A549 (cell line): ENCODE measurements around the gene RAP2A. TPM values are rescaled to one million over a fixed set of nuclear protein-coding genes. Genes with fewer than 3 reads are reported as not detected.

Experiments
- ATAC-seq, 2 experiments: fragments of 200-7000 bp in 1 of 2; fragments of >200 bp in 1 of 2; cut with Nextera tagmentation in 1 of 2; cut with Tn5 transposase in 1 of 2; 3 replicates each; pipeline versions ENCODE4 v1.8.0 to v1.9.1; 2018 to 2020; ENCODE audit warnings: mild to moderate bottlenecking in 1 of 2, moderate library complexity in 1 of 2
- CTCF ChIA-PET: fragments of 300-600 bp; sonication (Branson Sonifier 250); formaldehyde crosslinking; extraction: SDS; loops from one replicate; lab custom pipeline; 2021; ENCODE audit warnings: antibody characterized with exemption, inconsistent platforms; lab: Yijun Ruan, JAX
- POLR2A ChIA-PET: fragments of 350-600 bp; formaldehyde crosslinking; extraction: SDS; loops from one replicate; lab custom pipeline; 2021; ENCODE audit warnings: antibody characterized with exemption, inconsistent platforms; lab: Yijun Ruan, JAX
- DNase-seq, 2 experiments: peaks; one replicate each; pipeline versions ENCODE4 v3.0.0 to v3.0.0-alpha.2; 2011 to 2016; ENCODE audit warnings: low read depth in 1 of 2, low spot score in 1 of 2
- FAIRE-seq: peaks from 2 replicates; lab custom pipeline; 2011; peaks lifted over from hg19 to GRCh38; lab: Jason Lieb, UNC
- H3K27ac ChIP-seq, 2 experiments: fragments of >200 bp; sonication (Bioruptor Twin); formaldehyde crosslinking; 3 replicates each; pipeline ENCODE4 v1.5.1; 2016 to 2017
- H3K4me1 ChIP-seq: fragments of >200 bp; sonication (Bioruptor Twin); formaldehyde crosslinking; 3 replicates; pipeline ENCODE4 v1.6.1; 2016
- H3K4me2 ChIP-seq: fragments of >200 bp; sonication (Bioruptor Twin); formaldehyde crosslinking; 3 replicates; pipeline ENCODE4 v1.6.1; 2016
- H3K4me3 ChIP-seq: fragments of >200 bp; sonication (Bioruptor Twin); formaldehyde crosslinking; 3 replicates; pipeline ENCODE4 v1.5.1; 2016
- H3K9me3 ChIP-seq: fragments of >200 bp; sonication (Bioruptor Twin); formaldehyde crosslinking; 3 replicates; pipeline ENCODE4 v1.6.1; 2016
- CHD4 ChIP-seq: fragments of 200-600 bp; sonication (generic); IDR thresholded peaks from 2 replicates; pipeline ENCODE4 v1.6.1; 2016; ENCODE audit warnings: antibody characterized with exemption, mild to moderate bottlenecking, borderline replicate concordance
- EHF ChIP-seq: fragments of 250-450 bp; sonication (Bioruptor Pico); IDR thresholded peaks from 2 replicates; pipeline ENCODE4 v1.5.0; 2020; ENCODE audit warnings: mild to moderate bottlenecking
- EP300 ChIP-seq, 2 experiments: fragments of >200 bp; sonication (Bioruptor Twin); formaldehyde crosslinking; IDR thresholded peaks; 2 replicates in 1 of 2; 3 replicates in 1 of 2; pipeline ENCODE4 v1.6.1; 2016 to 2017
- FOSB ChIP-seq: fragments of 250-450 bp; sonication (Bioruptor Pico); IDR thresholded peaks from 2 replicates; pipeline ENCODE4 v1.5.0; 2020; ENCODE audit warnings: mild to moderate bottlenecking, moderate library complexity
- FOSL2 ChIP-seq, 2 experiments: fragments of 450-650 bp in 1 of 2; fragments of >200 bp in 1 of 2; sonication (Bioruptor Twin) in 1 of 2; formaldehyde crosslinking; IDR thresholded peaks; 2 replicates each; pipeline versions ENCODE4 v1.5.0 to v1.6.1; 2016 to 2020; ENCODE audit warnings: mild to moderate bottlenecking in 1 of 2, moderate library complexity in 1 of 2
- HDAC2 ChIP-seq: fragments of 200-600 bp; sonication (generic); IDR thresholded peaks from 2 replicates; pipeline ENCODE4 v1.6.1; 2016
- NFE2L2 ChIP-seq: fragments of 150-350 bp; conservative IDR thresholded peaks from 2 replicates; pipeline ENCODE4 v1.6.1; 2014; ENCODE audit warnings: low read length
- NPAS2 ChIP-seq: fragments of 250-450 bp; sonication (Bioruptor Pico); IDR thresholded peaks from 2 replicates; pipeline ENCODE4 v1.8.0; 2022; ENCODE audit warnings: mild to moderate bottlenecking, moderate library complexity, borderline replicate concordance
- PHF8 ChIP-seq: fragments of 200-600 bp; sonication (generic); IDR thresholded peaks from 2 replicates; pipeline ENCODE4 v1.6.1; 2016; ENCODE audit warnings: low read depth, mild to moderate bottlenecking, antibody characterized with exemption, moderate library complexity, borderline replicate concordance
- RAD21 ChIP-seq, 2 experiments: fragments of >200 bp in 1 of 2; sonication (Bioruptor Twin) in 1 of 2; formaldehyde crosslinking in 1 of 2; IDR thresholded peaks in 1 of 2; conservative IDR thresholded peaks in 1 of 2; 2 replicates in 1 of 2; 3 replicates in 1 of 2; pipeline ENCODE4 v1.6.1; 2012 to 2018; ENCODE audit warnings: inconsistent platforms in 1 of 2
- RARB ChIP-seq: fragments of 250-450 bp; sonication (Bioruptor Pico); IDR thresholded peaks from 2 replicates; pipeline ENCODE4 v1.8.0; 2021; ENCODE audit warnings: mild to moderate bottlenecking, moderate library complexity
- SREBF2 ChIP-seq: fragments of 450-650 bp; IDR thresholded peaks from 2 replicates; pipeline ENCODE4 v1.6.1; 2014; ENCODE audit warnings: mild to moderate bottlenecking, moderate library complexity
- ZC3H11A ChIP-seq: fragments of 450-650 bp; IDR thresholded peaks from 2 replicates; pipeline ENCODE4 v1.6.1; 2014; ENCODE audit warnings: antibody characterized with exemption, mild to moderate bottlenecking
- ZFP36 ChIP-seq: fragments of 450-650 bp; IDR thresholded peaks from 2 replicates; pipeline ENCODE4 v1.6.1; 2014; ENCODE audit warnings: borderline replicate concordance; ENCODE audit not compliant: partially characterized antibody
- WGBS: methylation state at CpG from one replicate; pipeline ENCODE4 v1.1.6; 2017; ENCODE audit errors: missing lambda C conversion rate; 5-methylcytosine and 5-hydroxymethylcytosine counted together
- polyA plus RNA-seq, 4 experiments: library from polyadenylated mRNA; depleted of rRNA in 3 of 4; stranded (reverse); fragments of >200 nt; fragmentation: RNase III in 1 of 4; extraction: RNeasy Plus Mini Kit Qiagen cat#74134 plus additional on column Dnase treatment in 1 of 4; gene quantifications; 2 replicates in 3 of 4; 3 replicates in 1 of 4; pipeline ENCODE4 v1.2.3, GENCODE V29; 2011 to 2017
- TF ChIP-seq, protein P1 (sequence below): IDR thresholded peaks from 2 replicates; pipeline ENCODE4 v1.6.1; 2012
- TF ChIP-seq, protein P2 (sequence below): fragments of >200 bp; sonication (Bioruptor Twin); formaldehyde crosslinking; IDR thresholded peaks from 2 replicates; pipeline ENCODE4 v1.6.1; 2016
- TF ChIP-seq, protein P3 (sequence below): fragments of 450-650 bp; IDR thresholded peaks from 2 replicates; pipeline ENCODE4 v1.6.1; 2014; ENCODE audit warnings: antibody characterized with exemption
- TF ChIP-seq, protein P4 (sequence below): fragments of 150-350 bp; IDR thresholded peaks from 2 replicates; pipeline ENCODE4 v1.6.1; 2014; ENCODE audit warnings: low read depth, mild to moderate bottlenecking, low read length
- TF ChIP-seq, protein P5 (sequence below): fragments of 250-450 bp; sonication (Bioruptor Pico); IDR thresholded peaks from 2 replicates; pipeline ENCODE4 v1.5.0; 2021; ENCODE audit warnings: mild to moderate bottlenecking, moderate library complexity, borderline replicate concordance

Gene RAP2A
- polyA plus RNA-seq, 2 of the 4 experiments (the other 2 are of a cell fraction) = 8.7 to 10.9 TPM

DNA sequence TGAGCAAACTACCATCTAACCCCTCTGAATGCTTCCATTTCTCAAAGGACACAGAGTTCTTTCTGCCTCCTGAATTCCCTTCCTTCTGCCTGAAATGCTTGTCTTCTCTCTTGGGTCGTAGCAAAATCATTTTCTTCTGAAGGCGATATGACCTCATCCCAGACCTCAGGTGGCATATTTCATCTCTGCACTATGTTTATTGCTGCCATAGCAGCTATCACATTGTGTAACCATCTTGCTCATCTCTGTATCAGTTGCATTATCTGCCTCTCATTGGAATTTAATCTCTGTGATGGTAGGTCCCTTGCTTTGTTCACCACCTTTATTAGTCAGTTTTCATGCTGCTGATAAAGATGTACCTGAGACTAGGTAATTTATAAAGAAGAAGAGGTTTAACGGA, 32.5 kb upstream of the RAP2A start:
- DNase-seq (no peak), ATAC-seq (no peak), FAIRE-seq (no peak)
- Histone ChIP-seq H3K9me3 (no peaks in the 10 kb centered on the region), H3K27ac (no peak overlapping the region), H3K4me2 (no peak overlapping the region), H3K4me3 (no peak overlapping the region), H3K4me1 (no peaks in the 10 kb centered on the region)
- POLR2A ChIA-PET = no interaction called here
- CTCF ChIA-PET = interaction anchor here (0.8 kb wide), 1 partner anchor 383 kb away, joined by 3 read pairs; no protein-coding TSS in a partner anchor
- WGBS = 53% methylated on average over 3 of the region's 3 CpGs
- TF ChIP-seq FOSB (CRISPR knock-in tag) = no peak

DNA sequence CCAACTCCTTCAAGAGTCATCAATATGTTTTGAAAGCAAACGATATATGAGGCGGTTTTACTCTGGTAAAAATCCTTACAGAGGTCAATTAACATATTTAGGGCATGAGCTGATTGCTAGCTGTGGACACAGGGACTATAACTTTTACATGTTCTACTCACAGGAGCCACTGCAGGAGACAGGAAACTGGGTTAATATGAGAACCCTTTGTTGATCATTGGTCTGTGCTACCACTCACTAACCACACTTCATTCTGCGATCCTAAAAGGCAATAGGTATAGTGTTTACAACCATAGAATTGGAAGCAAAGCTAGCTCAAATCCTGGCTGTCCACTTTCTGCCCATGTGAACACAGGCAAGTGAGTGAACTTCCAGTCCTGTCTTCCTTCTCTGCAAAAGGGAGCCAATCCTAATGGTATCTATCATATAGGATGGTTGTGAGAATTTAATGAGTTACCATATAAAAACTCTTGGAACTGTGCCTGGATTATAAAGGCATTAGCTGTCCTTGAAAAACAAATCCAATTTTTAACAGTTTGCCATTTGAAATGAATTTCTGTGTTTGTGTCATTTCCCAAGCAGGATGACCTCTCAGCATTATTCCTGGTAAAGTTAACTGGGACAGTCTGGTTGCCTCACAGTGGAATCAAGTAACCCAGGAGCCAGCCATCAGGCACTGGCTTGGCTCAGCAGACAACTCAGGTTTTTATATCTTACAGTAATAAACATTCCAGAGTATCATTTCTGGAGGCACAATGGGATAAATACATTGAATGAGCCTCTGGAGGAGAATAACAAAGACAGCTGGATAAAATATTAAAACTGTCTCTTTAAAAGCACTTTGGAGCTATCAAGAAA, 29.8 kb upstream of the RAP2A start:
- Histone ChIP-seq H3K4me1 (no peaks in the 10 kb centered on the region), H3K4me3 (no peak overlapping the region), H3K27ac (no peak overlapping the region), H3K9me3 (no peaks in the 10 kb centered on the region), H3K4me2 (no peak overlapping the region)
- FAIRE-seq (no peak), DNase-seq (no peak), ATAC-seq (no peak)
- POLR2A ChIA-PET = no interaction called here
- WGBS = 59% methylated on average over 3 of the region's 3 CpGs
- TF ChIP-seq, protein P1, sequence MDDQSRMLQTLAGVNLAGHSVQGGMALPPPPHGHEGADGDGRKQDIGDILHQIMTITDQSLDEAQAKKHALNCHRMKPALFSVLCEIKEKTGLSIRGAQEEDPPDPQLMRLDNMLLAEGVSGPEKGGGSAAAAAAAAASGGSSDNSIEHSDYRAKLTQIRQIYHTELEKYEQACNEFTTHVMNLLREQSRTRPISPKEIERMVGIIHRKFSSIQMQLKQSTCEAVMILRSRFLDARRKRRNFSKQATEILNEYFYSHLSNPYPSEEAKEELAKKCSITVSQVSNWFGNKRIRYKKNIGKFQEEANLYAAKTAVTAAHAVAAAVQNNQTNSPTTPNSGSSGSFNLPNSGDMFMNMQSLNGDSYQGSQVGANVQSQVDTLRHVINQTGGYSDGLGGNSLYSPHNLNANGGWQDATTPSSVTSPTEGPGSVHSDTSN = no peak
- TF ChIP-seq RAD21 (conservative IDR thresholded peaks at IDR 0.05 in 1 of 2, IDR thresholded peaks at IDR 0.05 in 1 of 2) (no peak), PHF8 (no peak), HDAC2 (no peak), CHD4 (no peak), RARB (no peak), NFE2L2 (no peak), ZFP36 (no peak), EP300 (IDR thresholded peaks at IDR 0.05) (no peak), NPAS2 (CRISPR knock-in tag) (no peak), FOSB (CRISPR knock-in tag) (no peak), FOSL2 (IDR thresholded peaks at IDR 0.05) (no peak), FOSL2 (CRISPR knock-in tag; IDR thresholded peaks at IDR 0.05) (no peak), SREBF2 (no peak), EHF (CRISPR knock-in tag) (no peak), ZC3H11A (no peak)
- TF ChIP-seq, protein P2, sequence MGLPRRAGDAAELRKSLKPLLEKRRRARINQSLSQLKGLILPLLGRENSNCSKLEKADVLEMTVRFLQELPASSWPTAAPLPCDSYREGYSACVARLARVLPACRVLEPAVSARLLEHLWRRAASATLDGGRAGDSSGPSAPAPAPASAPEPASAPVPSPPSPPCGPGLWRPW = no peak
- TF ChIP-seq, protein P3, sequence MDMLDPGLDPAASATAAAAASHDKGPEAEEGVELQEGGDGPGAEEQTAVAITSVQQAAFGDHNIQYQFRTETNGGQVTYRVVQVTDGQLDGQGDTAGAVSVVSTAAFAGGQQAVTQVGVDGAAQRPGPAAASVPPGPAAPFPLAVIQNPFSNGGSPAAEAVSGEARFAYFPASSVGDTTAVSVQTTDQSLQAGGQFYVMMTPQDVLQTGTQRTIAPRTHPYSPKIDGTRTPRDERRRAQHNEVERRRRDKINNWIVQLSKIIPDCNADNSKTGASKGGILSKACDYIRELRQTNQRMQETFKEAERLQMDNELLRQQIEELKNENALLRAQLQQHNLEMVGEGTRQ = no peak
- TF ChIP-seq, protein P4, sequence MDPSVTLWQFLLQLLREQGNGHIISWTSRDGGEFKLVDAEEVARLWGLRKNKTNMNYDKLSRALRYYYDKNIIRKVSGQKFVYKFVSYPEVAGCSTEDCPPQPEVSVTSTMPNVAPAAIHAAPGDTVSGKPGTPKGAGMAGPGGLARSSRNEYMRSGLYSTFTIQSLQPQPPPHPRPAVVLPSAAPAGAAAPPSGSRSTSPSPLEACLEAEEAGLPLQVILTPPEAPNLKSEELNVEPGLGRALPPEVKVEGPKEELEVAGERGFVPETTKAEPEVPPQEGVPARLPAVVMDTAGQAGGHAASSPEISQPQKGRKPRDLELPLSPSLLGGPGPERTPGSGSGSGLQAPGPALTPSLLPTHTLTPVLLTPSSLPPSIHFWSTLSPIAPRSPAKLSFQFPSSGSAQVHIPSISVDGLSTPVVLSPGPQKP = no peak
- TF ChIP-seq, protein P5, sequence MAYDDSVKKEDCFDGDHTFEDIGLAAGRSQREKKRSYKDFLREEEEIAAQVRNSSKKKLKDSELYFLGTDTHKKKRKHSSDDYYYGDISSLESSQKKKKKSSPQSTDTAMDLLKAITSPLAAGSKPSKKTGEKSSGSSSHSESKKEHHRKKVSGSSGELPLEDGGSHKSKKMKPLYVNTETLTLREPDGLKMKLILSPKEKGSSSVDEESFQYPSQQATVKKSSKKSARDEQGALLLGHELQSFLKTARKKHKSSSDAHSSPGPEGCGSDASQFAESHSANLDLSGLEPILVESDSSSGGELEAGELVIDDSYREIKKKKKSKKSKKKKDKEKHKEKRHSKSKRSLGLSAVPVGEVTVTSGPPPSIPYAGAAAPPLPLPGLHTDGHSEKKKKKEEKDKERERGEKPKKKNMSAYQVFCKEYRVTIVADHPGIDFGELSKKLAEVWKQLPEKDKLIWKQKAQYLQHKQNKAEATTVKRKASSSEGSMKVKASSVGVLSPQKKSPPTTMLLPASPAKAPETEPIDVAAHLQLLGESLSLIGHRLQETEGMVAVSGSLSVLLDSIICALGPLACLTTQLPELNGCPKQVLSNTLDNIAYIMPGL = no peak
- CTCF ChIA-PET = no interaction called here
